ENCODE data around the gene SYT1.
"Not testable (repeated sequence)": the region's sequence is repeated elsewhere in the genome, so short reads cannot be mapped to it uniquely, and the experiment has no call there.

Gene SYT1

GRCh38 chr12:79156846-79157463 lies 292.4 kb downstream of the SYT1 start:
- no peak for DNase-seq

- DNase-seq: no peak
Measured at GRCh38 chr12:79161249-79161934, 296.8 kb downstream of the SYT1 start.

- no peak for DNase-seq
Measured at GRCh38 chr12:79162147-79162772, 297.7 kb downstream of the SYT1 start.

- DNase-seq: no peak
Measured at GRCh38 chr12:79162948-79163347, 298.4 kb downstream of the SYT1 start.

- no peak for DNase-seq
Measured at GRCh38 chr12:79164890-79165289, 300.3 kb downstream of the SYT1 start.

GRCh38 chr12:79168687-79169086 lies 304.1 kb downstream of the SYT1 start:
- DNase-seq: no peak

- DNase-seq: no peak
Measured at GRCh38 chr12:79174626-79175025, 310.1 kb downstream of the SYT1 start.

- DNase-seq: no peak
Measured at GRCh38 chr12:79183003-79183402, 318.4 kb downstream of the SYT1 start.

GRCh38 chr12:79183926-79184325 lies 319.4 kb downstream of the SYT1 start:
- no peak for DNase-seq

GRCh38 chr12:79186506-79186905 lies 321.9 kb downstream of the SYT1 start:
- DNase-seq: no peak

GRCh38 chr12:79187032-79187431 lies 322.5 kb downstream of the SYT1 start:
- no peak for DNase-seq

- no peak for DNase-seq
Measured at GRCh38 chr12:79191391-79191790, 326.8 kb downstream of the SYT1 start.

GRCh38 chr12:79194595-79194994 lies 330.0 kb downstream of the SYT1 start:
- no peak for DNase-seq

- no peak for DNase-seq
Measured at GRCh38 chr12:79199166-79199565, 334.6 kb downstream of the SYT1 start.

- DNase-seq: no peak
Measured at GRCh38 chr12:79200176-79200575, 335.6 kb downstream of the SYT1 start.

- DNase-seq: no peak
Measured at GRCh38 chr12:79203058-79203647, 338.6 kb downstream of the SYT1 start.

- DNase-seq: no peak
Measured at GRCh38 chr12:79206871-79207270, 342.3 kb downstream of the SYT1 start.

- DNase-seq: not testable (repeated sequence)
Measured at GRCh38 chr12:79210403-79210802, 345.8 kb downstream of the SYT1 start.

- no peak for DNase-seq
Measured at GRCh38 chr12:79217306-79217705, 352.7 kb downstream of the SYT1 start.

- no peak for DNase-seq
Measured at GRCh38 chr12:79223210-79223609, 358.6 kb downstream of the SYT1 start.

GRCh38 chr12:79223761-79224160 lies 359.2 kb downstream of the SYT1 start:
- no peak for DNase-seq

GRCh38 chr12:79227091-79227490 lies 362.5 kb downstream of the SYT1 start:
- DNase-seq: no peak

- no peak for DNase-seq
Measured at GRCh38 chr12:79227646-79228045, 363.1 kb downstream of the SYT1 start.

GRCh38 chr12:79233341-79233781 lies 368.8 kb downstream of the SYT1 start:
- no peak for DNase-seq
